ENCODE data around the gene MAN2A2. TPM values are rescaled to one million over a fixed set of nuclear protein-coding genes. Genes with fewer than 3 reads are reported as not detected.

MAN2A2 gene
- total RNA-seq, 1 donor from 2014 or later: 33.3 TPM

- TF ChIP-seq CTCF (IDR thresholded peaks at IDR 0.05; ENCODE audit: insufficient read depth, low read length, poor library complexity, severe bottlenecking): peak; percentile 89
- DNase-seq (ENCODE audit: low read depth): no peak
- H3K36me3 ChIP-seq (ENCODE audit: control insufficient read depth, insufficient read depth, low read length): peaks cover 5% of the 10 kb centered on the region
- no peaks in the 10 kb centered on the region for H3K27me3 ChIP-seq (ENCODE audit: control insufficient read depth, insufficient read depth, low read length)
- H3K4me3 ChIP-seq (ENCODE audit: low read depth, low read length): peak overlapping the region; percentile 75
Measured at GRCh38 chr15:90902040-90902839, 862 bp upstream of the MAN2A2 start.

- Histone ChIP-seq H3K36me3 (ENCODE audit: control insufficient read depth, insufficient read depth, low read length) (peaks cover 5% of the 10 kb centered on the region), H3K4me3 (ENCODE audit: low read depth, low read length) (peak overlapping the region; percentile 75), H3K27me3 (ENCODE audit: control insufficient read depth, insufficient read depth, low read length) (no peaks in the 10 kb centered on the region)
- DNase-seq (ENCODE audit: low read depth): no peak
- TF ChIP-seq CTCF (IDR thresholded peaks at IDR 0.05; ENCODE audit: insufficient read depth, low read length, poor library complexity, severe bottlenecking): peak; percentile 30
Measured at GRCh38 chr15:90903733-90904536, 833 bp downstream of the MAN2A2 start.

GRCh38 chr15:90904746-90905145 lies 1.6 kb downstream of the MAN2A2 start:
- no peak for DNase-seq (ENCODE audit: low read depth)
- Histone ChIP-seq H3K36me3 (ENCODE audit: control insufficient read depth, insufficient read depth, low read length) (peaks cover 5% of the 10 kb centered on the region), H3K27me3 (ENCODE audit: control insufficient read depth, insufficient read depth, low read length) (no peaks in the 10 kb centered on the region), H3K4me3 (ENCODE audit: low read depth, low read length) (no peak overlapping the region)
- TF ChIP-seq CTCF (IDR thresholded peaks at IDR 0.05; ENCODE audit: insufficient read depth, low read length, poor library complexity, severe bottlenecking): no peak

GRCh38 chr15:90905306-90906180 lies 2.4 kb downstream of the MAN2A2 start:
- no peak for DNase-seq (ENCODE audit: low read depth)
- H3K4me3 ChIP-seq (ENCODE audit: low read depth, low read length): no peak overlapping the region
- peaks cover 5% of the 10 kb centered on the region for H3K36me3 ChIP-seq (ENCODE audit: control insufficient read depth, insufficient read depth, low read length)
- TF ChIP-seq CTCF (IDR thresholded peaks at IDR 0.05; ENCODE audit: insufficient read depth, low read length, poor library complexity, severe bottlenecking): no peak
- H3K27me3 ChIP-seq (ENCODE audit: control insufficient read depth, insufficient read depth, low read length): no peaks in the 10 kb centered on the region

GRCh38 chr15:90906181-90906849 lies 3.2 kb downstream of the MAN2A2 start:
- DNase-seq (ENCODE audit: low read depth): no peak
- Histone ChIP-seq H3K36me3 (ENCODE audit: control insufficient read depth, insufficient read depth, low read length) (peaks cover 5% of the 10 kb centered on the region), H3K4me3 (ENCODE audit: low read depth, low read length) (no peak overlapping the region), H3K27me3 (ENCODE audit: control insufficient read depth, insufficient read depth, low read length) (no peaks in the 10 kb centered on the region)
- no peak for TF ChIP-seq CTCF (IDR thresholded peaks at IDR 0.05; ENCODE audit: insufficient read depth, low read length, poor library complexity, severe bottlenecking)

Data from kidney epithelial cell (primary cell).